ENCODE data around the gene PNPLA6.

The PNPLA6 gene

DNA sequence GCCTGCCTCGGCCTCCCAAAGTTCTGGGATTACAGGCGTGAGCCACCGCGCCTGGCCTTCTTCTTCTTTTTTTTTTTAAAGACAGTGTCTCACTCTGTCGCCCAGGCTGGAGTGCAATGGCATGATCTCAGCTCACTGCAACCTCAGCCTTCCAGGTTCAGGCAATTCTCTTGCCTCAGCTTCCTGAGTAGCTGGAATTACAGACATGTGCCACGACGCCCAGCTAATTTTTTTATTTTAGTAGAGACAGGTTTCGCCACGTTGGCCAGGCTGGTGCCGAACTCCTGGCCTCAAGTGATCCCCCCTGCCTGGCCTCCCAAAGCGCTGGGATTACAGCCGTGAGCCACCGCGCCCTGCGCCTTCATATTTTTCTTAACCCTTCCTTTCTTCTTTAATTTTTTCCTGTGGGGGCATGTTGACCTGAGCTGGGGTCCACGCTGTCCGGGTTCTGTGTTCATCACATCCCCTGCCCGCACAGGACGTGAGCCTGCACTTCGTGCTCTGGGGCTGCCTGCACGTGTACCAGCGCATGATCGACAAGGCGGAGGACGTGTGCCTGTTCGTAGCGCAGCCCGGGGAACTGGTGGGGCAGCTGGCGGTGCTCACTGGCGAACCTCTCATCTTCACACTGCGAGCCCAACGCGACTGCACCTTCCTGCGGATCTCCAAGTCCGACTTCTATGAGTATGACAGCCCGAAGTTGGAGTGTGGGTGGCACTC is 14.1 kb downstream of the PNPLA6 start:
- H3K79me2 ChIP-seq (ENCODE audit: low read length): no peaks in the 10 kb centered on the region
- H3K27me3 ChIP-seq (ENCODE audit: low read depth, low read length): no peaks in the 10 kb centered on the region
- no peaks in the 10 kb centered on the region for H4K20me1 ChIP-seq (ENCODE audit: insufficient read depth, low read length)
- no peak overlapping the region for H3K27ac ChIP-seq (ENCODE audit: low read length)
- H3K36me3 ChIP-seq (replicated peaks; ENCODE audit: low read depth, low read length): peaks cover 13% of the 10 kb centered on the region
- no peaks in the 10 kb centered on the region for H3K4me1 ChIP-seq (ENCODE audit: low read length)
- H3K4me2 ChIP-seq (ENCODE audit: low read length): no peak overlapping the region
- H2AFZ ChIP-seq (ENCODE audit: low read depth, low read length): no peak overlapping the region
- no peak overlapping the region for H3K4me3 ChIP-seq (ENCODE audit: low read length)
- no peak for TF ChIP-seq EZH2phosphoT487 (IDR thresholded peaks at IDR 0.05; ENCODE audit: low read depth)
- TF ChIP-seq, protein P1, sequence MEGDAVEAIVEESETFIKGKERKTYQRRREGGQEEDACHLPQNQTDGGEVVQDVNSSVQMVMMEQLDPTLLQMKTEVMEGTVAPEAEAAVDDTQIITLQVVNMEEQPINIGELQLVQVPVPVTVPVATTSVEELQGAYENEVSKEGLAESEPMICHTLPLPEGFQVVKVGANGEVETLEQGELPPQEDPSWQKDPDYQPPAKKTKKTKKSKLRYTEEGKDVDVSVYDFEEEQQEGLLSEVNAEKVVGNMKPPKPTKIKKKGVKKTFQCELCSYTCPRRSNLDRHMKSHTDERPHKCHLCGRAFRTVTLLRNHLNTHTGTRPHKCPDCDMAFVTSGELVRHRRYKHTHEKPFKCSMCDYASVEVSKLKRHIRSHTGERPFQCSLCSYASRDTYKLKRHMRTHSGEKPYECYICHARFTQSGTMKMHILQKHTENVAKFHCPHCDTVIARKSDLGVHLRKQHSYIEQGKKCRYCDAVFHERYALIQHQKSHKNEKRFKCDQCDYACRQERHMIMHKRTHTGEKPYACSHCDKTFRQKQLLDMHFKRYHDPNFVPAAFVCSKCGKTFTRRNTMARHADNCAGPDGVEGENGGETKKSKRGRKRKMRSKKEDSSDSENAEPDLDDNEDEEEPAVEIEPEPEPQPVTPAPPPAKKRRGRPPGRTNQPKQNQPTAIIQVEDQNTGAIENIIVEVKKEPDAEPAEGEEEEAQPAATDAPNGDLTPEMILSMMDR (IDR thresholded peaks at IDR 0.05; ENCODE audit: low read depth, low read length): no peak
- no peaks in the 10 kb centered on the region for H3K9me3 ChIP-seq (ENCODE audit: insufficient read depth, low read length)
- H3K9ac ChIP-seq (ENCODE audit: low read length): no peak overlapping the region

DNA sequence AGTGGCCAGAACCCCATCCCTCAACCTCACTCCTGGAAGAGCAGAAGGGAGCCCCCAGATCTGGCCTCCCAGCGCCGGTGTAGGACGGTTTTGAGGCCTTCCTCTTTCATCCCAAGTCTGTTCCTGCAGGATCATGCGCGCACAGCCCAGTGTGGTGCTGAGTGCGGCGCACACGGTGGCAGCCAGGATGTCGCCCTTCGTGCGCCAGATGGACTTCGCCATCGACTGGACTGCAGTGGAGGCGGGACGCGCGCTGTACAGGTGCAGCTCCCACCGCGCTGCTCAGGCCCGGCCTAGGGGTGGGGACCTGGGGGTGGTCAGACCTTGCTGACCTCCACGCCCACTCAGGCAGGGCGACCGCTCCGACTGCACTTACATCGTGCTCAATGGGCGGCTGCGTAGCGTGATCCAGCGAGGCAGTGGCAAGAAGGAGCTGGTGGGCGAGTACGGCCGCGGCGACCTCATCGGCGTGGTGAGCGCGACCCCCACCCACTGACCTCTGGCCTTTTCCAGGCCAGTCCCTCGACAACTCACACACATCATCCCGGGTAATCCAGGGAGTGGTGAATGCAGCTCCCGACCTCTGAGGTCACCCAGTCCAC is 14.8 kb downstream of the PNPLA6 start:
- H3K4me3 ChIP-seq (ENCODE audit: low read length): no peak overlapping the region
- H3K4me2 ChIP-seq (ENCODE audit: low read length): no peak overlapping the region
- H4K20me1 ChIP-seq (ENCODE audit: insufficient read depth, low read length): no peaks in the 10 kb centered on the region
- H3K27ac ChIP-seq (ENCODE audit: low read length): no peak overlapping the region
- H3K36me3 ChIP-seq (replicated peaks; ENCODE audit: low read depth, low read length): peaks cover 19% of the 10 kb centered on the region
- no peaks in the 10 kb centered on the region for H3K9me3 ChIP-seq (ENCODE audit: insufficient read depth, low read length)
- H3K9ac ChIP-seq (ENCODE audit: low read length): no peak overlapping the region
- no peaks in the 10 kb centered on the region for H3K4me1 ChIP-seq (ENCODE audit: low read length)
- no peaks in the 10 kb centered on the region for H3K27me3 ChIP-seq (ENCODE audit: low read depth, low read length)
- no peaks in the 10 kb centered on the region for H3K79me2 ChIP-seq (ENCODE audit: low read length)
- H2AFZ ChIP-seq (ENCODE audit: low read depth, low read length): no peak overlapping the region
- no peak for TF ChIP-seq EZH2phosphoT487 (IDR thresholded peaks at IDR 0.05; ENCODE audit: low read depth)
- TF ChIP-seq, protein P1 (IDR thresholded peaks at IDR 0.05; ENCODE audit: low read depth, low read length): no peak

- H3K4me1 ChIP-seq (ENCODE audit: low read length): no peaks in the 10 kb centered on the region
- H3K27me3 ChIP-seq (ENCODE audit: low read depth, low read length): no peaks in the 10 kb centered on the region
- no peaks in the 10 kb centered on the region for H3K79me2 ChIP-seq (ENCODE audit: low read length)
- H3K36me3 ChIP-seq (replicated peaks; ENCODE audit: low read depth, low read length): peaks cover 19% of the 10 kb centered on the region
- H4K20me1 ChIP-seq (ENCODE audit: insufficient read depth, low read length): no peaks in the 10 kb centered on the region
- TF ChIP-seq EZH2phosphoT487 (IDR thresholded peaks at IDR 0.05; ENCODE audit: low read depth): no peak
- TF ChIP-seq, protein P1 (IDR thresholded peaks at IDR 0.05; ENCODE audit: low read depth, low read length): no peak
- H3K4me3 ChIP-seq (ENCODE audit: low read length): no peak overlapping the region
- no peak overlapping the region for H3K9ac ChIP-seq (ENCODE audit: low read length)
- no peak overlapping the region for H2AFZ ChIP-seq (ENCODE audit: low read depth, low read length)
- no peaks in the 10 kb centered on the region for H3K9me3 ChIP-seq (ENCODE audit: insufficient read depth, low read length)
- H3K4me2 ChIP-seq (ENCODE audit: low read length): no peak overlapping the region
- no peak overlapping the region for H3K27ac ChIP-seq (ENCODE audit: low read length)
These were observed 15.7 kb downstream of the PNPLA6 start for GRCh38 chr19:7550987-7551761.

GRCh38 chr19:7552781-7553180 is 17.3 kb downstream of the PNPLA6 start:
- no peaks in the 10 kb centered on the region for H3K4me1 ChIP-seq (ENCODE audit: low read length)
- no peak overlapping the region for H3K4me3 ChIP-seq (ENCODE audit: low read length)
- no peak overlapping the region for H3K4me2 ChIP-seq (ENCODE audit: low read length)
- no peak overlapping the region for H3K27ac ChIP-seq (ENCODE audit: low read length)
- H3K9ac ChIP-seq (ENCODE audit: low read length): no peak overlapping the region
- no peak overlapping the region for H2AFZ ChIP-seq (ENCODE audit: low read depth, low read length)
- no peaks in the 10 kb centered on the region for H3K79me2 ChIP-seq (ENCODE audit: low read length)
- H3K27me3 ChIP-seq (ENCODE audit: low read depth, low read length): no peaks in the 10 kb centered on the region
- peaks cover 31% of the 10 kb centered on the region for H3K36me3 ChIP-seq (replicated peaks; ENCODE audit: low read depth, low read length)
- H3K9me3 ChIP-seq (ENCODE audit: insufficient read depth, low read length): no peaks in the 10 kb centered on the region
- no peaks in the 10 kb centered on the region for H4K20me1 ChIP-seq (ENCODE audit: insufficient read depth, low read length)
- TF ChIP-seq EZH2phosphoT487 (IDR thresholded peaks at IDR 0.05; ENCODE audit: low read depth): no peak
- TF ChIP-seq, protein P1 (IDR thresholded peaks at IDR 0.05; ENCODE audit: low read depth, low read length): no peak
